H1 (cell line): ENCODE data around the gene BBC3. TPM values are rescaled to one million over a fixed set of nuclear protein-coding genes. Genes with fewer than 3 reads are reported as not detected.

ENCODE experiments used
- CEBPB ChIP-seq: IDR thresholded peaks from 2 replicates; pipeline ENCODE4 v1.6.1; 2012; ENCODE audit warnings: low read depth, low read length
- CTBP2 ChIP-seq: IDR thresholded peaks from 2 replicates; pipeline ENCODE4 v1.7.0; 2011; ENCODE audit warnings: borderline replicate concordance, mild to moderate bottlenecking, moderate library complexity, mixed read lengths, low read length; ENCODE audit not compliant: insufficient read depth, insufficient read length
- EZH2 ChIP-seq: fragments of 200-600 bp; sonication (generic); IDR thresholded peaks from 2 replicates; pipeline ENCODE4 v1.7.1; 2012; ENCODE audit warnings: low read depth, mild to moderate bottlenecking, moderate library complexity, low read length, inconsistent platforms; ENCODE audit not compliant: severe bottlenecking
- KDM1A ChIP-seq: fragments of 200-600, 300-600 bp; sonication (generic); IDR thresholded peaks from 2 replicates; pipeline ENCODE4 v1.7.1; 2016; ENCODE audit warnings: mild to moderate bottlenecking, low read length, borderline replicate concordance
- MAFK ChIP-seq: IDR thresholded peaks from 2 replicates; pipeline ENCODE4 v1.6.1; 2012; ENCODE audit warnings: low read depth, mild to moderate bottlenecking, improper control_type of control experiment, low read length
- NANOG ChIP-seq: IDR thresholded peaks from 2 replicates; pipeline ENCODE4 v1.6.1; 2011; ENCODE audit warnings: low read length, low read depth, mild to moderate bottlenecking, inconsistent platforms; ENCODE audit not compliant: insufficient read depth, poor library complexity, severe bottlenecking
- POLR2AphosphoS5 ChIP-seq: IDR thresholded peaks from 2 replicates; pipeline ENCODE4 v1.6.1; 2011; ENCODE audit warnings: low read depth, low read length
- POU5F1 ChIP-seq: IDR thresholded peaks from 2 replicates; pipeline ENCODE4 v1.6.1; 2011; ENCODE audit warnings: low read depth, mild to moderate bottlenecking, low read length, moderate library complexity
- SIN3A ChIP-seq, 2 experiments: IDR thresholded peaks in 1 of 2; conservative IDR thresholded peaks in 1 of 2; 2 replicates each; pipeline ENCODE4 v1.6.1; 2011 to 2012; ENCODE audit warnings: low read length in 2 of 2, improper control_type of control experiment in 1 of 2, low read depth in 1 of 2, mild to moderate bottlenecking in 1 of 2
- SIRT6 ChIP-seq: IDR thresholded peaks from one replicate; pipeline ENCODE4 v1.7.1; 2012; ENCODE audit warnings: low read length, inconsistent platforms
- TAF7 ChIP-seq: optimal IDR thresholded peaks from 2 replicates; pipeline ENCODE3; 2011; ENCODE audit warnings: low read depth, mild to moderate bottlenecking, inconsistent platforms, low read length, moderate library complexity, borderline replicate concordance
- YY1 ChIP-seq: IDR thresholded peaks from 2 replicates; pipeline ENCODE4 v1.6.1; 2011; ENCODE audit warnings: low read depth, mild to moderate bottlenecking, low read length
- polyA plus RNA-seq, 7 experiments: library from polyadenylated mRNA; depleted of rRNA in 3 of 7; stranded (reverse) in 5 of 7; unstranded in 2 of 7; fragments of >200 nt in 5 of 7; fragments of 200-250 nt in 2 of 7; gene quantifications; 1 replicate in 5 of 7; 2 replicates in 1 of 7; 4 replicates in 1 of 7; pipeline versions ENCODE4 v1.2.1 to v1.2.3, GENCODE V29; 2011 to 2013; ENCODE audit warnings: missing spikeins in 2 of 7, mixed read lengths in 2 of 7
- total RNA-seq: library from RNA; stranded (reverse); fragmentation: NEBNext Ultra II Directional; extraction: Animal tissue kit (Norgen Biotek cat#: 25700); gene quantifications from 2 replicates; pipeline ENCODE4 v1.2.1, GENCODE V29; 2021
- TF ChIP-seq, protein P1 (sequence below), 3 experiments: IDR thresholded peaks; 1 replicate in 2 of 3; 2 replicates in 1 of 3; pipeline versions ENCODE4 v1.5.1 to v1.6.1; 2011; ENCODE audit warnings: low read length in 3 of 3, mild to moderate bottlenecking in 3 of 3, inconsistent platforms in 2 of 3, low read depth in 1 of 3, moderate library complexity in 1 of 3; ENCODE audit not compliant: insufficient read depth in 1 of 3; ENCODE audit errors: control extremely low read depth in 1 of 3

BBC3 gene
- total and polyA plus RNA-seq, 2 of the 8 experiments (the other 6 are each of a cell fraction or from before 2014, with no cell fraction given): 13.2 to 21.6 TPM

DNA sequence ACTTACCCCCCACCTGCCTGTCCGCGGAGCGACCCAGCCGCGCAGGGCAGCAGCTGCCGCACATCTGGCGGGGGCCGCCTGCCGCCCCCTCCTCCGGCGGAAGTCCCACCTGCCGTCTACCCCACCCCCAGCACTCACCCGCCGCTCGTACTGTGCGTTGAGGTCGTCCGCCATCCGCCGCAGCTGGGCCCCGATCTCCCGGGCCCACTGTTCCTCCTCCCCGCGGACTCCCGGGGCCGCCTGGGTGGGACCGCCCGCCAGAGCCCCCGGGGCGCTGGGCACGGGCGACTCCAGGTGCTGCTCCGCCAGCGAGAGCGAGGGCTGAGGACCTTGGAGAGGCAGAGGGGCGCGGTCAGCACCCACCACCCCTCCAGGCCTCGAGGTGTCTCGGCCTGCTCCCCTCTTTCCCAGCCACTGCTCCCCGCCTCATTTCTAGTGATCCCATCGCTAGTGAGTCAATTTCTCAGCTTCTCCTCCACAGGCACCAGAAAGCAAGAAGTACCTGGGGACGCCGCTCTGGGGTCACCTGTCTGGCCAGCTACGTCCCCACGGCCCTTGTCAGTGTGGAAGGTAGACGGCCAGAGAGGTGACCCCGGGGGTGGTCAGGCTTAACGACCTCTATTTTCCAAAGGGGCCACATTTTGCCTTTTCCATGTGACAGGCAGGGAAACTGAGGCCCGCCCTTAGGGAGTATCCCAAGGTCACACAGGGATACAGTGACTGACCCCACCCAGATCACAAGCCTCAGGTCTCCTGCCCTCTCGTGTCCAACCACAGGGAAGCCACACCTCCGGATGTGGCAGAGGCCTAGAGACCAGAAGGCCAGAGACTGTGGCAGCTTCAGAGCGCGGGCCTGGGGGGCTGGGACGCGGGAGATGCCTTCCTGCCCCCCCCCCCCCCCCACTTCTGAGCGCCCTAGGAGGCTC is 4.3 kb downstream of the BBC3 start (continued):
- TF ChIP-seq CTBP2 (no peak), NANOG (no peak), POLR2AphosphoS5 (no peak; the same call in 1 of the 2 replicates), SIRT6 (no peak), KDM1A (no peak), POU5F1 (no peak), YY1 (no peak), SIN3A (conservative IDR thresholded peaks at IDR 0.05 in 1 of 2, IDR thresholded peaks at IDR 0.05 in 1 of 2; ENCODE audit: low read depth in 1 of 2, low read length in 2 of 2) (0 out of 4 replicates have a peak, but pooled peaks of 1 of the 2 experiments have one; percentile 19), TAF7 (peak; percentile 11), EZH2 (no peak), MAFK (no peak), CEBPB (no peak)
- TF ChIP-seq, protein P1, sequence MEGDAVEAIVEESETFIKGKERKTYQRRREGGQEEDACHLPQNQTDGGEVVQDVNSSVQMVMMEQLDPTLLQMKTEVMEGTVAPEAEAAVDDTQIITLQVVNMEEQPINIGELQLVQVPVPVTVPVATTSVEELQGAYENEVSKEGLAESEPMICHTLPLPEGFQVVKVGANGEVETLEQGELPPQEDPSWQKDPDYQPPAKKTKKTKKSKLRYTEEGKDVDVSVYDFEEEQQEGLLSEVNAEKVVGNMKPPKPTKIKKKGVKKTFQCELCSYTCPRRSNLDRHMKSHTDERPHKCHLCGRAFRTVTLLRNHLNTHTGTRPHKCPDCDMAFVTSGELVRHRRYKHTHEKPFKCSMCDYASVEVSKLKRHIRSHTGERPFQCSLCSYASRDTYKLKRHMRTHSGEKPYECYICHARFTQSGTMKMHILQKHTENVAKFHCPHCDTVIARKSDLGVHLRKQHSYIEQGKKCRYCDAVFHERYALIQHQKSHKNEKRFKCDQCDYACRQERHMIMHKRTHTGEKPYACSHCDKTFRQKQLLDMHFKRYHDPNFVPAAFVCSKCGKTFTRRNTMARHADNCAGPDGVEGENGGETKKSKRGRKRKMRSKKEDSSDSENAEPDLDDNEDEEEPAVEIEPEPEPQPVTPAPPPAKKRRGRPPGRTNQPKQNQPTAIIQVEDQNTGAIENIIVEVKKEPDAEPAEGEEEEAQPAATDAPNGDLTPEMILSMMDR (IDR thresholded peaks at IDR 0.05; ENCODE audit: control extremely low read depth in 1 of 3, insufficient read depth in 1 of 3, low read depth in 1 of 3, low read length in 3 of 3): no peak
